Bronchial epithelial cell (primary cell): Measurements from ENCODE around the gene PKM. TPM values are rescaled to one million over a fixed set of nuclear protein-coding genes. Genes with fewer than 3 reads are reported as not detected.

ENCODE experiments used
- DNase-seq: peaks from one replicate; pipeline ENCODE4 v3.0.0-alpha.2; 2010; ENCODE audit warnings: low read depth
- FAIRE-seq: peaks from 2 replicates; lab custom pipeline; 2011; peaks lifted over from hg19 to GRCh38; lab: Jason Lieb, UNC
- H3K27me3 ChIP-seq: 2 replicates; pipeline ENCODE4 v1.5.1; 2011; ENCODE audit warnings: low read length; ENCODE audit not compliant: control insufficient read depth, insufficient read depth
- H3K36me3 ChIP-seq: 2 replicates; pipeline ENCODE4 v1.5.1; 2011; ENCODE audit warnings: low read length; ENCODE audit not compliant: control insufficient read depth, insufficient read depth
- H3K4me3 ChIP-seq: 2 replicates; pipeline ENCODE4 v1.5.1; 2011; ENCODE audit warnings: mild to moderate bottlenecking, low read depth, low read length, control low read depth
- CTCF ChIP-seq: IDR thresholded peaks from 2 replicates; pipeline ENCODE4 v1.5.1; 2011; ENCODE audit warnings: mild to moderate bottlenecking, moderate library complexity, low read length, control low read depth, inconsistent platforms; ENCODE audit not compliant: insufficient read depth, severe bottlenecking
- total RNA-seq: library from RNA; depleted of rRNA; stranded (reverse); fragments of >200 nt; gene quantifications from 2 replicates; pipeline ENCODE4 v1.2.1, GENCODE V29; 2014

Gene PKM
- total RNA-seq, 1 donor from 2014 or later, result 1,045 TPM

- no peak for DNase-seq
- no peak for TF ChIP-seq CTCF
- Histone ChIP-seq H3K4me3 (no peak overlapping the region), H3K27me3 (no peaks in the 10 kb centered on the region), H3K36me3 (no peaks in the 10 kb centered on the region)
- FAIRE-seq, result no peak
These were observed 61.6 kb downstream of the PKM start for GRCh38 chr15:72169236-72169920.

GRCh38 chr15:72168808-72169190 is 62.2 kb downstream of the PKM start:
- no peak for TF ChIP-seq CTCF
- FAIRE-seq (peak; percentile 40), DNase-seq (no peak)
- H3K36me3 ChIP-seq, result no peaks in the 10 kb centered on the region
- H3K4me3 ChIP-seq, result no peak overlapping the region
- H3K27me3 ChIP-seq, result no peaks in the 10 kb centered on the region

- no peaks in the 10 kb centered on the region for H3K36me3 ChIP-seq
- no peaks in the 10 kb centered on the region for H3K27me3 ChIP-seq
- FAIRE-seq, result no peak
- H3K4me3 ChIP-seq, result no peak overlapping the region
- DNase-seq, result peak; percentile 77
- no peak for TF ChIP-seq CTCF
These were observed 62.7 kb downstream of the PKM start for GRCh38 chr15:72168131-72168807.

GRCh38 chr15:72167445-72167844 is 63.5 kb downstream of the PKM start:
- no peaks in the 10 kb centered on the region for H3K27me3 ChIP-seq
- no peak overlapping the region for H3K4me3 ChIP-seq
- no peak for FAIRE-seq
- no peak for DNase-seq
- TF ChIP-seq CTCF, result no peak
- H3K36me3 ChIP-seq, result no peaks in the 10 kb centered on the region

- Histone ChIP-seq H3K27me3 (no peaks in the 10 kb centered on the region), H3K4me3 (no peak overlapping the region), H3K36me3 (no peaks in the 10 kb centered on the region)
- TF ChIP-seq CTCF, result no peak
- peak; percentile 62 for FAIRE-seq
- no peak for DNase-seq
These were observed 64.1 kb downstream of the PKM start for GRCh38 chr15:72166716-72167417.
